ENCODE measurements around the gene TMUB1.
"Not testable (repeated sequence)": the region's sequence is repeated elsewhere in the genome, so short reads cannot be mapped to it uniquely, and the experiment has no call there.

Gene TMUB1

GRCh38 chr7:151048911-151049463 is 34.3 kb downstream of the TMUB1 start:
- DNase-seq = no peak

GRCh38 chr7:151047976-151048815 is 35.1 kb downstream of the TMUB1 start, which contains the start of gene ASIC3:
Gene ASIC3 (plus strand): TSS chr7:151048531. CDS start chr7:151048886, 355 bp downstream.
- DNase-seq = no peak

- DNase-seq = peak; percentile 15
These were observed 36.4 kb downstream of the TMUB1 start for GRCh38 chr7:151046603-151047573.

GRCh38 chr7:151045967-151046366 is 37.3 kb downstream of the TMUB1 start:
- no peak for DNase-seq

- no peak for DNase-seq
These were observed 38.0 kb downstream of the TMUB1 start for GRCh38 chr7:151045262-151045661.

GRCh38 chr7:151043959-151044358 is 39.3 kb downstream of the TMUB1 start:
- DNase-seq = no peak

GRCh38 chr7:151043449-151043848 is 39.8 kb downstream of the TMUB1 start:
- DNase-seq = not testable (repeated sequence)

- DNase-seq = no peak
These were observed 42.5 kb downstream of the TMUB1 start for GRCh38 chr7:151040616-151041375.

GRCh38 chr7:151039850-151040548 is 43.3 kb downstream of the TMUB1 start:
- no peak for DNase-seq

- peak; percentile 81 for DNase-seq
These were observed 44.1 kb downstream of the TMUB1 start for GRCh38 chr7:151038951-151039849.

- no peak for DNase-seq
These were observed 47.4 kb downstream of the TMUB1 start for GRCh38 chr7:151035902-151036301.

GRCh38 chr7:151035026-151035717 is 48.1 kb downstream of the TMUB1 start:
- no peak for DNase-seq

GRCh38 chr7:151034312-151035025 is 48.8 kb downstream of the TMUB1 start:
- no peak for DNase-seq

GRCh38 chr7:151033864-151034249 is 49.4 kb downstream of the TMUB1 start:
- no peak for DNase-seq

GRCh38 chr7:151032936-151033863 is 50.1 kb downstream of the TMUB1 start:
- DNase-seq = no peak
